Right lobe of liver (tissue), 6 donors: ENCODE data around the gene PIEZO2. TPM values are rescaled to one million over a fixed set of nuclear protein-coding genes. Genes with fewer than 3 reads are reported as not detected.

Experiments
- ATAC-seq, 4 donors: fragments of 200-7000 bp; cut with Tn5 transposase; one replicate each; pipeline ENCODE4 v1.9.1; 2020; ENCODE audit warnings: mild to moderate bottlenecking in 4 of 4, moderate library complexity in 4 of 4
- DNase-seq, 3 donors: peaks; one replicate each; pipeline ENCODE4 v3.0.0-alpha.2; 2020
- H3K27ac ChIP-seq, 3 donors: fragments of 200-600 bp; one replicate each; pipeline ENCODE4 v1.8.0; 2022
- H3K27me3 ChIP-seq, 2 donors: fragments of 200-600 bp; one replicate each; pipeline ENCODE4 v1.8.0; 2022
- H3K36me3 ChIP-seq, 4 donors: fragments of 200-600 bp; sonication (generic) in 1 of 4; one replicate each; pipeline versions ENCODE4 v1.5.1 to v1.8.0; 2017 to 2022; ENCODE audit warnings: control low read depth in 1 of 4
- H3K4me1 ChIP-seq, 4 donors: fragments of 200-600 bp; sonication (generic) in 1 of 4; one replicate each; pipeline versions ENCODE4 v1.5.1 to v1.8.0; 2017 to 2022; ENCODE audit warnings: control low read depth in 1 of 4
- H3K4me3 ChIP-seq, 3 donors: fragments of 200-600 bp; one replicate each; pipeline ENCODE4 v1.8.0; 2022
- H3K9me3 ChIP-seq, 4 donors: fragments of 200-600 bp; sonication (generic) in 1 of 4; one replicate each; pipeline versions ENCODE4 v1.5.1 to v1.8.0; 2017 to 2022; ENCODE audit warnings: control low read depth in 1 of 4
- POLR2A ChIP-seq: fragments of 450-650 bp; IDR thresholded peaks from one replicate; pipeline ENCODE4 v1.6.1; 2017; ENCODE audit warnings: antibody characterized with exemption, mild to moderate bottlenecking
- WGBS: methylation state at CpG from one replicate; pipeline ENCODE4 v1.1.6; 2018; ENCODE audit warnings: low coverage, low lambda C conversion rate; ENCODE audit not compliant: insufficient coverage; ENCODE audit errors: missing lambda C conversion rate; 5-methylcytosine and 5-hydroxymethylcytosine counted together
- intact Hi-C, 2 donors: fragments of 100-400 bp; cut with DNase I; formaldehyde crosslinking; loops; one replicate each; pipeline versions ENCODE4 v1.11.2 to v1.14.1; 2022
- total RNA-seq, 6 experiments: library from RNA; depleted of rRNA in 2 of 6; stranded (reverse); fragments of >200 nt in 2 of 6; fragmentation: NEBNext Ultra II Directional in 3 of 6; extraction: Animal tissue kit (Norgen Biotek cat#: 25700) in 3 of 6; gene quantifications; one replicate each; pipeline versions ENCODE4 v1.1.0 to v1.2.4, GENCODE V29; 2016 to 2023
- TF ChIP-seq, protein P1 (sequence below), 4 donors: fragments of 200-600 bp in 3 of 4; fragments of 450-650 bp in 1 of 4; IDR thresholded peaks; one replicate each; pipeline versions ENCODE4 v1.5.1 to v1.8.0; 2016 to 2022; ENCODE audit warnings: antibody characterized with exemption in 4 of 4, mild to moderate bottlenecking in 2 of 4
- donor health status: DM: no; HTN: yes; CAD: no.
- donor health status: DM: no; HTN: no; CAD: no.
- donor health status: DM: no; HTN: no; CAD: no.
- donor health status: DM: no; HTN: yes; CAD: no.
- donor health status: DM: no; HTN: yes; CAD: no.

The PIEZO2 gene
- total RNA-seq, 6 experiments from 2014 or later = 6.6 to 16.9 (median 10.1) TPM

DNA sequence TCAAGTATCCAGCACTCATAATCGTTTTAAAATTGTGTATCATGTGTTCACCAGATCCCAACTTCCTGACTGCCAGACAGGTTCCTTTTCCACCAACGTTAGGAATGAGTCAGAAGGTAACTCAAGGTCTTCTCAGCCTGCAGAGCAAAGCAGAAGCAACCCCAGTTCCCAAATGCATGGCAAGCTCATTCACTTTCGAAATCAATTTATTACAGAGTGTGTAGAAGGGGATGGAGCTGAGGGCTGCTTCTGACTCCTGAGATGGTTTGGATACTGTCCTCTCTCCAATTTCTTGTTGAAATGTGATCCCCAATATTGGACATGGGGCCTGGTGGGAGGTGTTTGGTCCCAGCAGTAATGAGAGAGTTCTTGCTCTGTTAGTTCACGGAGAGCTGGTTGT is 114.5 kb downstream of the PIEZO2 start:
- no peak overlapping the region for H3K27ac ChIP-seq
- H3K27me3 ChIP-seq = no peaks in the 10 kb centered on the region
- no peak for DNase-seq
- intact Hi-C loops = no loop called here
- H3K4me1 ChIP-seq = peaks cover 0 to 7% (median 3%) of the 10 kb centered on the region in 4 donors
- TF ChIP-seq POLR2A = no peak
- TF ChIP-seq, protein P1, sequence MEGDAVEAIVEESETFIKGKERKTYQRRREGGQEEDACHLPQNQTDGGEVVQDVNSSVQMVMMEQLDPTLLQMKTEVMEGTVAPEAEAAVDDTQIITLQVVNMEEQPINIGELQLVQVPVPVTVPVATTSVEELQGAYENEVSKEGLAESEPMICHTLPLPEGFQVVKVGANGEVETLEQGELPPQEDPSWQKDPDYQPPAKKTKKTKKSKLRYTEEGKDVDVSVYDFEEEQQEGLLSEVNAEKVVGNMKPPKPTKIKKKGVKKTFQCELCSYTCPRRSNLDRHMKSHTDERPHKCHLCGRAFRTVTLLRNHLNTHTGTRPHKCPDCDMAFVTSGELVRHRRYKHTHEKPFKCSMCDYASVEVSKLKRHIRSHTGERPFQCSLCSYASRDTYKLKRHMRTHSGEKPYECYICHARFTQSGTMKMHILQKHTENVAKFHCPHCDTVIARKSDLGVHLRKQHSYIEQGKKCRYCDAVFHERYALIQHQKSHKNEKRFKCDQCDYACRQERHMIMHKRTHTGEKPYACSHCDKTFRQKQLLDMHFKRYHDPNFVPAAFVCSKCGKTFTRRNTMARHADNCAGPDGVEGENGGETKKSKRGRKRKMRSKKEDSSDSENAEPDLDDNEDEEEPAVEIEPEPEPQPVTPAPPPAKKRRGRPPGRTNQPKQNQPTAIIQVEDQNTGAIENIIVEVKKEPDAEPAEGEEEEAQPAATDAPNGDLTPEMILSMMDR (IDR thresholded peaks at IDR 0.05) = no peak
- H3K36me3 ChIP-seq = no peaks in the 10 kb centered on the region
- H3K9me3 ChIP-seq = no peaks in the 10 kb centered on the region
- WGBS = 48% methylated on average over 3 of the region's 4 CpGs
- H3K4me3 ChIP-seq = no peak overlapping the region
- ATAC-seq = peak; percentile 54 to 76 (median 69)

DNA sequence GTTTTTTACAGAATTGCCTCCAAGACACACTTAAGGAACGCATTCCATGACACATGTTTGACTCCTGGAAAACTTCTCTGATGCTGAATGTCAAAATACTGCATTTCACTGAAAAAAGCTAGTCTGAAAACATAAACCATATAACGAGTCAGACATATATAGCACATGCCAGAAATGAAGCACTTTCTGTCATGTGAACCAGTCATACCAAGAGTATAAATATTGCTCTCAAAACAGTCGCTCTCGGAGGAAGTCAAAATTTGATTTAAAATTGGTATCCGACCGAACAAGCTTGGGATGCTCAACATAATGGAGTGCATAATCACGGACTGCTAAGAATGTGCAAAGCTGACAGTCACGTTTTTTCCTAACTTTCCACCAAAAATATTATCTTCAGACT is 115.9 kb downstream of the PIEZO2 start:
- Histone ChIP-seq H3K27me3 (no peaks in the 10 kb centered on the region), H3K9me3 (no peaks in the 10 kb centered on the region), H3K27ac (no peak overlapping the region), H3K4me3 (no peak overlapping the region), H3K4me1 (peaks cover 0 to 12% (median 3%) of the 10 kb centered on the region in 4 donors), H3K36me3 (no peaks in the 10 kb centered on the region)
- 93% methylated on average over 8 of the region's 8 CpGs for WGBS
- TF ChIP-seq, protein P1 (IDR thresholded peaks at IDR 0.05) = no peak
- intact Hi-C loops = no loop called here
- no peak for DNase-seq
- no peak for ATAC-seq

DNA sequence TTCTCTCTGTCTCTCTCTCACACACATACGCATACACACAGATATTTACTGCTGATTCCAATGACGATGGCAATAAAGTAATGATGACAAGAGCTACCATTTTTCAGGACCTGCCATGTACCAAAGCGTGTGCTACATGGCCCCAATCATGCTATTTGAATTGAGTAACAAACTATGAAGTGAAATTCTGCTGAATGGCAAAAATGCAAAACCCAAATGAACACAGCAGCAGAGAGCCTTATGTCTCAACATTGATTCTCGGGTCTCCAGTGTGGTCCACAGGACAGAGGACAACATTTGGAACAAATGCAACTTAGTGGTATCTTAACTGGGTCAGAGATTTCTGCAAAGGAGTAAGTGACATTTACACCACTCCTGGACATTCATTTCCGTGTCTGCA is 117.4 kb downstream of the PIEZO2 start:
- Histone ChIP-seq H3K4me1 (peaks cover 0 to 12% (median 3%) of the 10 kb centered on the region in 4 donors), H3K27ac (no peak overlapping the region), H3K4me3 (no peak overlapping the region), H3K9me3 (no peaks in the 10 kb centered on the region), H3K36me3 (no peaks in the 10 kb centered on the region), H3K27me3 (no peaks in the 10 kb centered on the region)
- TF ChIP-seq, protein P1 (IDR thresholded peaks at IDR 0.05) = no peak
- TF ChIP-seq POLR2A = no peak
- 98% methylated on average over 5 of the region's 5 CpGs for WGBS
- ATAC-seq = no peak
- no peak for DNase-seq
- intact Hi-C loops = no loop called here

DNA sequence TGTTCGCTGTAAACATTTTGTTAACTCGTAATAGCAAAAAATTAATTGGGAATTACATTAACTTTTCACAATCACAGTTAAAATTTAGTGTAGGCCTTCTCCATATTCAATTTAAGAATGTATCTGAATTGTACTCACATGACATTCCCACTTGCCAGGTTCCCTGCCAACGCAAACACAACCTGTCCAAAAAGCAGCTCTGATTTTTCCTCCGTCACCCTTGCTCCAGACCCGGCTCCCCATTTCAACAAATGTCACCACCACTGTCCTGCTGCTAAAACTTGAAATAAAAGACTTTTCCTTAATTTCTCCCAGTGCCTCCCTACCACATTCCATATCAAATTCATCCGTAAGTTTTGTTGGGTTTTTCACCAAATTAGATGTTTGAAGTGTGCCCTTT is 120.3 kb downstream of the PIEZO2 start:
- no peaks in the 10 kb centered on the region for H3K27me3 ChIP-seq
- no peaks in the 10 kb centered on the region for H3K9me3 ChIP-seq
- TF ChIP-seq, protein P1 (IDR thresholded peaks at IDR 0.05) = no peak
- no peak for TF ChIP-seq POLR2A
- H3K27ac ChIP-seq = peak overlapping the region in 2 of 3 donors; percentile 9 to 46
- no peaks in the 10 kb centered on the region for H3K36me3 ChIP-seq
- peaks cover 0 to 5% (median 0%) of the 10 kb centered on the region in 4 donors for H3K4me1 ChIP-seq
- DNase-seq = peak; percentile 43 to 78 (median 63)
- WGBS = 44% methylated on average over 6 of the region's 6 CpGs
- intact Hi-C loops = no loop called here
- peak; percentile 73 to 91 (median 81) for ATAC-seq
- H3K4me3 ChIP-seq = no peak overlapping the region

DNA sequence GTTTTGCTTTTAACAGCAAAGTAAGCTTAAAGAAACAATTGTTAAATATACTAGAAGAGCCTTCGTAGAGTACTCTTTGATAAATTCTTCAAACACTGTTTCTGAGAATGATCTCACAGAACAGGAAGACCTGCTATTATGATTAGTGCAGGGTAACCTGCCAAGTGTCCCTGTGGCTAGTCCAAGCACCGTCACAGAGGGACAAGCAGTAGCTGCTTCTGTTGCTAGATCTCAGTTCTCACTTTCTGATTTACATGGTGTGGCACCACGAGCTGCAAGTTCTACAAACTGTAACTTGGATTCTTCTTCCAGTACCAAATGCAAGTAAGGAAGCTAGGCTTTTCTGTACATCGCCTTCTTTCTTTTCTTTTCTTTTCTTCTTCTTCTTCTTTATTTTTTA is 121.5 kb downstream of the PIEZO2 start:
- 52% methylated on average over 4 of the region's 4 CpGs for WGBS
- intact Hi-C loops = no loop called here
- H3K36me3 ChIP-seq = no peaks in the 10 kb centered on the region
- peaks cover 0 to 5% (median 0%) of the 10 kb centered on the region in 4 donors for H3K4me1 ChIP-seq
- ATAC-seq (peak; percentile 36 to 77 (median 54)), DNase-seq (no peak)
- no peak for TF ChIP-seq POLR2A
- TF ChIP-seq, protein P1 (IDR thresholded peaks at IDR 0.05) = no peak
- no peak overlapping the region for H3K4me3 ChIP-seq
- no peak overlapping the region for H3K27ac ChIP-seq
- H3K27me3 ChIP-seq = no peaks in the 10 kb centered on the region
- no peaks in the 10 kb centered on the region for H3K9me3 ChIP-seq
